AG09309 (cell line): ENCODE measurements around the gene SGSM1.

Source experiments
- DNase-seq: peaks from one replicate; pipeline ENCODE4 v3.0.0-alpha.2; 2010; ENCODE audit warnings: low read depth
- H3K4me3 ChIP-seq: 2 replicates; pipeline ENCODE4 v1.5.1; 2011; ENCODE audit warnings: mild to moderate bottlenecking, low read depth, low read length, moderate library complexity; ENCODE audit not compliant: control insufficient read depth
- CTCF ChIP-seq: IDR thresholded peaks from 2 replicates; pipeline ENCODE4 v1.5.1; 2011; ENCODE audit warnings: mild to moderate bottlenecking, low read depth, low read length, inconsistent platforms; ENCODE audit not compliant: insufficient read depth, control insufficient read depth; ENCODE audit errors: missing control alignments

Gene SGSM1

GRCh38 chr22:24965822-24966626, 160.0 kb downstream of the SGSM1 start:
- H3K4me3 ChIP-seq, result no peak overlapping the region
- DNase-seq, result no peak
- no peak for TF ChIP-seq CTCF

- no peak for TF ChIP-seq CTCF
- H3K4me3 ChIP-seq, result no peak overlapping the region
- DNase-seq, result no peak
Observed at GRCh38 chr22:24968066-24968561, 162.1 kb downstream of the SGSM1 start.

GRCh38 chr22:24969560-24970301, 163.7 kb downstream of the SGSM1 start:
- no peak for DNase-seq
- no peak for TF ChIP-seq CTCF
- no peak overlapping the region for H3K4me3 ChIP-seq

GRCh38 chr22:24972369-24972768, 166.4 kb downstream of the SGSM1 start:
- H3K4me3 ChIP-seq, result no peak overlapping the region
- DNase-seq, result no peak
- TF ChIP-seq CTCF, result no peak

GRCh38 chr22:24973872-24974271, 167.9 kb downstream of the SGSM1 start:
- no peak overlapping the region for H3K4me3 ChIP-seq
- no peak for DNase-seq
- TF ChIP-seq CTCF, result no peak

GRCh38 chr22:24975125-24975640, 169.2 kb downstream of the SGSM1 start:
- H3K4me3 ChIP-seq, result no peak overlapping the region
- no peak for TF ChIP-seq CTCF
- no peak for DNase-seq
